B cell (primary cell): ENCODE results near the gene LRRC8E. TPM values are rescaled to one million over a fixed set of nuclear protein-coding genes. Genes with fewer than 3 reads are reported as not detected.

Experiments used
- ATAC-seq: fragments of 200-7000 bp; cut with Tn5 transposase; one replicate; pipeline ENCODE4 v1.10.0; 2021; ENCODE audit warnings: low read depth, mild to moderate bottlenecking, moderate number of reproducible peaks, moderate library complexity
- CTCF ChIA-PET: fragments of 350-600 bp; sonication (Branson Sonifier 250); formaldehyde crosslinking; loops from one replicate; lab custom pipeline; 2021; ENCODE audit warnings: antibody characterized with exemption, inconsistent platforms; lab: Charles Lee
- POLR2A ChIA-PET: fragments of 350-600 bp; sonication (Branson Sonifier 250); formaldehyde crosslinking; loops from one replicate; lab custom pipeline; 2021; ENCODE audit warnings: antibody characterized with exemption; lab: Charles Lee
- DNase-seq: peaks from one replicate; pipeline ENCODE4 v3.0.0; 2013
- H2AFZ ChIP-seq: 2 replicates; pipeline ENCODE4 v1.6.1; 2012; ENCODE audit warnings: mild to moderate bottlenecking, low read depth, low read length; ENCODE audit not compliant: insufficient read depth, poor library complexity, severe bottlenecking
- H3K27ac ChIP-seq, 2 donors: 1 replicate in 1 of 2; 2 replicates in 1 of 2; pipeline ENCODE4 v1.5.1; 2012 to 2013; ENCODE audit warnings: low read length in 2 of 2, mild to moderate bottlenecking in 2 of 2, moderate library complexity in 1 of 2
- H3K27me3 ChIP-seq, 4 experiments: fragments of 200-600 bp in 1 of 4; sonication (generic) in 1 of 4; replicated peaks in 1 of 4; 1 replicate in 2 of 4; 2 replicates in 2 of 4; pipeline versions ENCODE4 v1.6.1 to v1.7.0; 2013 to 2016; ENCODE audit warnings: low read length in 3 of 4, mild to moderate bottlenecking in 2 of 4, mixed read lengths in 1 of 4, moderate library complexity in 1 of 4; ENCODE audit not compliant: insufficient read depth in 4 of 4, control insufficient read depth in 3 of 4; ENCODE audit errors: control extremely low read depth in 1 of 4
- H3K36me3 ChIP-seq, 2 experiments: replicated peaks in 1 of 2; 1 replicate in 1 of 2; 2 replicates in 1 of 2; pipeline versions ENCODE4 v1.6.1 to v1.7.1; 2013; ENCODE audit warnings: low read length in 1 of 2; ENCODE audit not compliant: insufficient read depth in 2 of 2, control insufficient read depth in 1 of 2; ENCODE audit errors: control extremely low read depth in 1 of 2, extremely low read depth in 1 of 2
- H3K4me1 ChIP-seq, 2 donors: fragments of 200-600 bp in 1 of 2; sonication (generic) in 1 of 2; 1 replicate in 1 of 2; 2 replicates in 1 of 2; pipeline versions ENCODE4 v1.5.1 to v1.6.1; 2013 to 2017; ENCODE audit warnings: low read length in 2 of 2; ENCODE audit not compliant: control insufficient read depth in 2 of 2, insufficient read depth in 2 of 2
- H3K4me2 ChIP-seq: replicated peaks from 2 replicates; pipeline ENCODE3; 2012; ENCODE audit warnings: mild to moderate bottlenecking, low read depth, low read length; ENCODE audit not compliant: poor library complexity, severe bottlenecking
- H3K4me3 ChIP-seq, 5 experiments: fragments of 200-600 bp in 1 of 5; sonication (generic) in 1 of 5; 1 replicate in 3 of 5; 2 replicates in 2 of 5; pipeline versions ENCODE4 v1.5.1 to v1.7.0; 2011 to 2016; ENCODE audit warnings: low read length in 4 of 5, mild to moderate bottlenecking in 4 of 5, low read depth in 2 of 5, control low read depth in 1 of 5, moderate library complexity in 1 of 5; ENCODE audit not compliant: insufficient read depth in 1 of 5; ENCODE audit errors: control extremely low read depth in 1 of 5, extremely low read depth in 1 of 5
- H3K79me2 ChIP-seq: fragments of 200-600 bp; sonication (generic); one replicate; pipeline ENCODE4 v1.6.0; 2016; ENCODE audit warnings: low read length; ENCODE audit not compliant: control insufficient read depth, insufficient read depth
- H3K9ac ChIP-seq: fragments of 200-600 bp; sonication (generic); 2 replicates; pipeline ENCODE4 v1.6.1; 2017; ENCODE audit warnings: mild to moderate bottlenecking, low read length, moderate library complexity
- H3K9me3 ChIP-seq, 3 donors: one replicate each; pipeline versions ENCODE4 v1.6.1 to v1.7.1; 2013; ENCODE audit warnings: low read length in 2 of 3; ENCODE audit not compliant: control insufficient read depth in 2 of 3, insufficient read depth in 1 of 3; ENCODE audit errors: control extremely low read depth in 1 of 3
- H4K20me1 ChIP-seq: 2 replicates; pipeline ENCODE4 v1.6.0; 2012; ENCODE audit warnings: mild to moderate bottlenecking, low read length; ENCODE audit not compliant: insufficient read depth, control insufficient read depth, poor library complexity, severe bottlenecking
- H3K27ac Mint-ChIP-seq: one replicate; pipeline ENCODE4 v1.8.0; 2021; ENCODE audit warnings: mixed read lengths
- H3K27me3 Mint-ChIP-seq: one replicate; pipeline ENCODE4 v1.8.0; 2021; ENCODE audit warnings: mixed read lengths
- H3K4me1 Mint-ChIP-seq: one replicate; pipeline ENCODE4 v1.8.0; 2021; ENCODE audit warnings: mixed read lengths
- H3K4me3 Mint-ChIP-seq: one replicate; pipeline ENCODE4 v1.8.0; 2021; ENCODE audit warnings: mixed read lengths
- H3K9me3 Mint-ChIP-seq: one replicate; pipeline ENCODE4 v1.8.0; 2022; ENCODE audit warnings: mixed read lengths; ENCODE audit not compliant: insufficient read depth
- EZH2 ChIP-seq: IDR thresholded peaks from 2 replicates; pipeline ENCODE4 v1.6.1; 2012; ENCODE audit warnings: borderline replicate concordance, low read depth, mild to moderate bottlenecking, moderate library complexity, low read length; ENCODE audit not compliant: insufficient read depth, poor library complexity, severe bottlenecking
- WGBS: methylation state at CpG from one replicate; pipeline ENCODE4 v1.1.5; 2013; ENCODE audit warnings: missing lambda C conversion rate; ENCODE audit not compliant: insufficient coverage; 5-methylcytosine and 5-hydroxymethylcytosine counted together
- intact Hi-C: fragments of 100-400 bp; cut with micrococcal nuclease; formaldehyde crosslinking; loops from one replicate; pipeline ENCODE4 v1.10.0; 2022
- polyA plus RNA-seq: library from polyadenylated mRNA; depleted of rRNA; stranded (reverse); fragments of >200 nt; gene quantifications from 2 replicates; pipeline ENCODE4 v1.2.3, GENCODE V29; 2012
- total RNA-seq, 2 donors: library from RNA; stranded (reverse); fragments of 120-200 nt in 1 of 2; gene quantifications; 1 replicate in 1 of 2; 2 replicates in 1 of 2; pipeline versions ENCODE4 v1.2.3 to v1.2.4, GENCODE V29; 2013 to 2022
- TF ChIP-seq, protein P1 (sequence below): fragments of 200-600 bp; IDR thresholded peaks from one replicate; pipeline ENCODE4 v1.8.0; 2022; ENCODE audit warnings: antibody characterized with exemption, mild to moderate bottlenecking

Gene LRRC8E
- total and polyA plus RNA-seq, 2 donors (not counting 1 experiment from before 2014, with no cell fraction given), result not detected

DNA sequence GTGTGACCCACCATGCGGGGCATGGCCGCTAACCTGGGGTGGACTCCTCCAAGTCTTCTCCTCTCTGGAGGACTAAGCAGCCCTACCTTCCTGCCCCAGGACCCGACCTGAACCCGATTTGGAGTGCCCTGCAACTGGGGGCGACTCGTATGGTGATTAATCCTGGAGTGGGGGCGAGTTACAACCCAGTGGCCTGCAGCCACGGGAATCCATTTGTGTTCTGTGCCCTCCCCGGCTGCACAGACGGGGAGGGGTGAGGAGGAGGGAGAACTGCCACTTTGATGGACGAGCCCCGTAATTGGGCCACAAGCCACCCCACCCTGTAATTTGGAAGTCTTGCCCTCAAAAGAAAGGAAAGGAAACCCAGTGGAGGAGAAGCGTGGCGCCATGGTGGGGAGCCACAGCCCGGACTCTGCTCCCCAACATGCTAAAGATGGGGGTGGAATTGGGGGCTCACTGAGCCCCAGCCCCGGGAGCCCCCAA, 32.2 kb upstream of the LRRC8E start:
- no peak for DNase-seq
- H3K27me3 Mint-ChIP-seq, result peaks cover 13% of the 10 kb centered on the region

More for the DNA sequence above, 32.2 kb upstream of the LRRC8E start:
- WGBS, result 91% methylated on average over 12 of the region's 16 CpGs
- POLR2A ChIA-PET, result no interaction called here
- Histone ChIP-seq H2AFZ (no peak overlapping the region), H3K27me3 (peaks cover 0 to 62% (median 14%) of the 10 kb centered on the region in 4 experiments), H3K27ac (no peak overlapping the region), H3K9me3 (peaks cover 0 to 5% (median 0%) of the 10 kb centered on the region in 3 donors), H3K36me3 (peaks cover 0 to 3% of the 10 kb centered on the region in 2 experiments), H4K20me1 (no peaks in the 10 kb centered on the region), H3K79me2 (no peaks in the 10 kb centered on the region), H3K4me2 (no peak overlapping the region), H3K9ac (no peak overlapping the region), H3K4me3 (no peak overlapping the region), H3K4me1 (peaks cover 9 to 12% of the 10 kb centered on the region in 2 donors)
- Mint-ChIP-seq H3K9me3 (no peaks in the 10 kb centered on the region), H3K4me1 (peaks cover 8% of the 10 kb centered on the region), H3K27ac (no peak overlapping the region), H3K4me3 (no peak overlapping the region)
- ATAC-seq, result no peak
- CTCF ChIA-PET, result no interaction called here
- TF ChIP-seq, protein P1, sequence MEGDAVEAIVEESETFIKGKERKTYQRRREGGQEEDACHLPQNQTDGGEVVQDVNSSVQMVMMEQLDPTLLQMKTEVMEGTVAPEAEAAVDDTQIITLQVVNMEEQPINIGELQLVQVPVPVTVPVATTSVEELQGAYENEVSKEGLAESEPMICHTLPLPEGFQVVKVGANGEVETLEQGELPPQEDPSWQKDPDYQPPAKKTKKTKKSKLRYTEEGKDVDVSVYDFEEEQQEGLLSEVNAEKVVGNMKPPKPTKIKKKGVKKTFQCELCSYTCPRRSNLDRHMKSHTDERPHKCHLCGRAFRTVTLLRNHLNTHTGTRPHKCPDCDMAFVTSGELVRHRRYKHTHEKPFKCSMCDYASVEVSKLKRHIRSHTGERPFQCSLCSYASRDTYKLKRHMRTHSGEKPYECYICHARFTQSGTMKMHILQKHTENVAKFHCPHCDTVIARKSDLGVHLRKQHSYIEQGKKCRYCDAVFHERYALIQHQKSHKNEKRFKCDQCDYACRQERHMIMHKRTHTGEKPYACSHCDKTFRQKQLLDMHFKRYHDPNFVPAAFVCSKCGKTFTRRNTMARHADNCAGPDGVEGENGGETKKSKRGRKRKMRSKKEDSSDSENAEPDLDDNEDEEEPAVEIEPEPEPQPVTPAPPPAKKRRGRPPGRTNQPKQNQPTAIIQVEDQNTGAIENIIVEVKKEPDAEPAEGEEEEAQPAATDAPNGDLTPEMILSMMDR, result no peak
- no peak for TF ChIP-seq EZH2
- intact Hi-C loops, result no loop called here
